Upper lobe of left lung (tissue), 6 donors: ENCODE measurements around the gene ACSM2A. TPM values are rescaled to one million over a fixed set of nuclear protein-coding genes. Genes with fewer than 3 reads are reported as not detected.
"Not testable (repeated sequence)": the region's sequence is repeated elsewhere in the genome, so short reads cannot be mapped to it uniquely, and the experiment has no call there.

Source experiments
- ATAC-seq, 2 donors: fragments of 200-7000 bp; cut with Tn5 transposase; one replicate each; pipeline ENCODE4 v1.9.1; 2022; ENCODE audit warnings: mild to moderate bottlenecking in 2 of 2, moderate library complexity in 2 of 2; ENCODE audit not compliant: low FRiP score in 2 of 2
- DNase-seq, 2 donors: peaks; one replicate each; pipeline ENCODE4 v3.0.0-alpha.2; 2019 to 2020
- H3K27ac ChIP-seq, 4 donors: fragments of 200-600 bp; sonication (generic); one replicate each; pipeline ENCODE4 v1.5.1; 2016 to 2019
- H3K27me3 ChIP-seq, 4 donors: fragments of 200-600 bp; sonication (generic); one replicate each; pipeline ENCODE4 v1.5.1; 2017 to 2019
- H3K36me3 ChIP-seq, 4 donors: fragments of 200-600 bp; sonication (generic); one replicate each; pipeline ENCODE4 v1.5.1; 2016 to 2019
- H3K4me1 ChIP-seq, 4 donors: fragments of 200-600 bp; sonication (generic); one replicate each; pipeline ENCODE4 v1.5.1; 2018 to 2019
- H3K4me3 ChIP-seq, 4 donors: fragments of 200-600 bp; sonication (generic); one replicate each; pipeline ENCODE4 v1.5.1; 2017 to 2019; ENCODE audit warnings: mild to moderate bottlenecking in 2 of 4, moderate library complexity in 1 of 4
- H3K9me3 ChIP-seq, 4 donors: fragments of 200-600 bp; sonication (generic); one replicate each; pipeline ENCODE4 v1.5.1; 2018 to 2019
- EP300 ChIP-seq, 4 donors: sonication (generic); formaldehyde crosslinking; IDR thresholded peaks; one replicate each; pipeline ENCODE4 v1.5.1; 2017; ENCODE audit warnings: antibody characterized with exemption in 4 of 4, control low read depth in 2 of 4
- POLR2A ChIP-seq, 4 donors: fragments of 450-650 bp; IDR thresholded peaks; one replicate each; pipeline ENCODE4 v1.5.1; 2016 to 2017; ENCODE audit warnings: antibody characterized with exemption in 4 of 4, mild to moderate bottlenecking in 2 of 4
- POLR2AphosphoS5 ChIP-seq, 2 donors: sonication (generic); formaldehyde crosslinking; IDR thresholded peaks; one replicate each; pipeline ENCODE4 v1.5.1; 2017; ENCODE audit warnings: antibody characterized with exemption in 2 of 2
- WGBS, 2 donors: methylation state at CpG; one replicate each; pipeline ENCODE4 v1.1.5; 2017 to 2018; 5-methylcytosine and 5-hydroxymethylcytosine counted together
- total RNA-seq, 6 donors: library from RNA; depleted of rRNA in 4 of 6; stranded (reverse); fragments of >200 nt in 4 of 6; gene quantifications; one replicate each; pipeline versions ENCODE4 v1.1.0 to v1.2.1, GENCODE V29; 2016 to 2021
- TF ChIP-seq, protein P1 (sequence below), 6 experiments: fragments of 450-650 bp in 4 of 6; fragments of 200-600 bp in 2 of 6; sonication (generic) in 2 of 6; IDR thresholded peaks; one replicate each; pipeline ENCODE4 v1.5.1; 2016 to 2019; ENCODE audit warnings: antibody characterized with exemption in 6 of 6
- donor health status: DM: no; HTN: no; CAD: no; lungs with moderate emphysema.
- donor health status: DM: no; HTN: yes; CAD: no; lungs with severe emphysema.

Gene ACSM2A, protein sequence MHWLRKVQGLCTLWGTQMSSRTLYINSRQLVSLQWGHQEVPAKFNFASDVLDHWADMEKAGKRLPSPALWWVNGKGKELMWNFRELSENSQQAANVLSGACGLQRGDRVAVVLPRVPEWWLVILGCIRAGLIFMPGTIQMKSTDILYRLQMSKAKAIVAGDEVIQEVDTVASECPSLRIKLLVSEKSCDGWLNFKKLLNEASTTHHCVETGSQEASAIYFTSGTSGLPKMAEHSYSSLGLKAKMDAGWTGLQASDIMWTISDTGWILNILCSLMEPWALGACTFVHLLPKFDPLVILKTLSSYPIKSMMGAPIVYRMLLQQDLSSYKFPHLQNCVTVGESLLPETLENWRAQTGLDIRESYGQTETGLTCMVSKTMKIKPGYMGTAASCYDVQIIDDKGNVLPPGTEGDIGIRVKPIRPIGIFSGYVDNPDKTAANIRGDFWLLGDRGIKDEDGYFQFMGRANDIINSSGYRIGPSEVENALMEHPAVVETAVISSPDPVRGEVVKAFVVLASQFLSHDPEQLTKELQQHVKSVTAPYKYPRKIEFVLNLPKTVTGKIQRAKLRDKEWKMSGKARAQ
- total RNA-seq: under 1 TPM in 1 of 6 donors, not detected in 5; 0.34 TPM

DNA sequence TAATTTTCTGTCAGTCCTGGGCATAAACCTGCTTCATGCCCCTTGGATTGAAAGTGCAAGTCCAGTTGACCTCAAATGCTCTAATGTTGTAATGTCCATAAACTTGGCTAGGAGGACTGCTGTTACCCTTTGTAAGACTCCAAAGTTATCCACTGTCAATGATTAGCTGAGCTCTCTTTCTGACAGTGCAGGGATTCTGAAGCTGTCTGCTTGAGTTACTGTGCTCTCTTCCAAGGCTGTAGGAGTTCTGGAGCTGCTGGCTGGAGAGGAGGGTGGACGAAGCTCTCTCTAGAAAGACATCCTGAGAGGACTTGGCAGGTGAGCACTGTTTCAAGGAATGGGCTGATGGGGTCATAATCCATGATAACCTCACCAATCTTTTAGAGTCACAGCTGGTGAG, at the start of gene ACSM2A:
Gene ACSM2A (plus strand): TSS at position 158 of the 400 bp plus-strand sequence. CDS start 8,594 bp downstream, outside the sequence.
- H3K27me3 ChIP-seq, H3K4me3 ChIP-seq, DNase-seq, H3K27ac ChIP-seq, ATAC-seq, H3K9me3 ChIP-seq, H3K4me1 ChIP-seq, H3K36me3 ChIP-seq: not testable (repeated sequence)
- no CpG with 5 or more reads among the region's 1 CpG for WGBS, 2 donors

DNA sequence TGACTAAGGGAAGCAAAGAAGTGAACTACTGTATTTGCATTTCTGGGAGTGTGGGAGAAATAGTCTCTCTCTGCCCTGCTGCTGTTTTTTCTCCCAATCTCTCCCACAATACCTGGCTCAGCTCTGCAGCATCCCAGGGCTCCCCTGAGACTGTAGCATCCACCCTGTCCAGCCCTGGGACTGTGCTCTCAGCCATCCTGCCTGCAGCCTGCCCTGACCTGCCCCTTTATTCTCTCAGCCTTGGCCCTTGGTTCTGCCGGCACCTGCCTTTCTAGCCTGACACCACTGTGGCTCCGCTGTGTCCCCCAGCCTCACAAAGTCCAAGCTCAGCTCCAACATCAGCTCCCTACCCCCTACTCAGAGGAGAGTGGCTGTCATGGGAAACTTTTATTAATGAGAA, 48.7 kb upstream of the ACSM2A start:
- H3K36me3 ChIP-seq: no peaks in the 10 kb centered on the region
- 90 to 100% methylated on average over 2 of the region's 2 CpGs for WGBS, 2 donors
- H3K27me3 ChIP-seq: no peaks in the 10 kb centered on the region
- no peak for DNase-seq
- H3K27ac ChIP-seq: no peak overlapping the region
- no peak overlapping the region for H3K4me3 ChIP-seq
- no peaks in the 10 kb centered on the region for H3K9me3 ChIP-seq
- TF ChIP-seq POLR2AphosphoS5 (IDR thresholded peaks at IDR 0.05) (no peak), EP300 (IDR thresholded peaks at IDR 0.05) (no peak), POLR2A (IDR thresholded peaks at IDR 0.05) (no peak)
- TF ChIP-seq, protein P1, sequence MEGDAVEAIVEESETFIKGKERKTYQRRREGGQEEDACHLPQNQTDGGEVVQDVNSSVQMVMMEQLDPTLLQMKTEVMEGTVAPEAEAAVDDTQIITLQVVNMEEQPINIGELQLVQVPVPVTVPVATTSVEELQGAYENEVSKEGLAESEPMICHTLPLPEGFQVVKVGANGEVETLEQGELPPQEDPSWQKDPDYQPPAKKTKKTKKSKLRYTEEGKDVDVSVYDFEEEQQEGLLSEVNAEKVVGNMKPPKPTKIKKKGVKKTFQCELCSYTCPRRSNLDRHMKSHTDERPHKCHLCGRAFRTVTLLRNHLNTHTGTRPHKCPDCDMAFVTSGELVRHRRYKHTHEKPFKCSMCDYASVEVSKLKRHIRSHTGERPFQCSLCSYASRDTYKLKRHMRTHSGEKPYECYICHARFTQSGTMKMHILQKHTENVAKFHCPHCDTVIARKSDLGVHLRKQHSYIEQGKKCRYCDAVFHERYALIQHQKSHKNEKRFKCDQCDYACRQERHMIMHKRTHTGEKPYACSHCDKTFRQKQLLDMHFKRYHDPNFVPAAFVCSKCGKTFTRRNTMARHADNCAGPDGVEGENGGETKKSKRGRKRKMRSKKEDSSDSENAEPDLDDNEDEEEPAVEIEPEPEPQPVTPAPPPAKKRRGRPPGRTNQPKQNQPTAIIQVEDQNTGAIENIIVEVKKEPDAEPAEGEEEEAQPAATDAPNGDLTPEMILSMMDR (IDR thresholded peaks at IDR 0.05): no peak
- H3K4me1 ChIP-seq: no peaks in the 10 kb centered on the region
- no peak for ATAC-seq

DNA sequence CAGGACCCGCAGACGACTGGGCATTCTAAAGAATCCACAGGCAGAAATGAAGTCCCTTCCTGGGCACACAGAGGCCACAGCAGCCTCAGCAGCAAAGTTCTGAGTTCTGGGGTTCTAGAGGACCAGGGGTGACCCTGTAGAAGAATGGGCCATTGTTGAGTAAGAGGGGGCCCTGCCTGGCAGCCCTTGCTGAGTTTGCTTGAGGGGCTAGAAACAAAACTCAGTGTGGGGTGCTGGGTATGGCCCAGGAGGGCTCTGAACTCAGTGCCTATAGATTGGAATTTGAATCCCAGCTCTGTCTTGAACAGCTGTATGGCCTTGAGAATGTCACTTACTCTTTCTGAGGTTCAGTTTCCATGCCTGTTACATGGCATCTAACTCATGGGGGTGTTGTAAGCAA, 46.7 kb upstream of the ACSM2A start, which contains the start of gene PDILT:
Gene PDILT (minus strand): TSS at position 101 of the 400 bp plus-strand sequence. CDS start 5,437 bp downstream, outside the sequence.
- no peaks in the 10 kb centered on the region for H3K27me3 ChIP-seq
- TF ChIP-seq, protein P1 (IDR thresholded peaks at IDR 0.05): no peak
- TF ChIP-seq POLR2A (IDR thresholded peaks at IDR 0.05) (no peak), EP300 (IDR thresholded peaks at IDR 0.05) (no peak), POLR2AphosphoS5 (IDR thresholded peaks at IDR 0.05) (no peak)
- WGBS, 2 donors: 100% methylated on average over 2 of the region's 2 CpGs
- no peaks in the 10 kb centered on the region for H3K9me3 ChIP-seq
- H3K4me1 ChIP-seq: peaks cover 0 to 4% (median 0%) of the 10 kb centered on the region in 4 donors
- H3K36me3 ChIP-seq: no peaks in the 10 kb centered on the region
- no peak for ATAC-seq
- DNase-seq: no peak
- H3K27ac ChIP-seq: no peak within 1 kb of the TSS
- no peak within 1 kb of the TSS for H3K4me3 ChIP-seq

DNA sequence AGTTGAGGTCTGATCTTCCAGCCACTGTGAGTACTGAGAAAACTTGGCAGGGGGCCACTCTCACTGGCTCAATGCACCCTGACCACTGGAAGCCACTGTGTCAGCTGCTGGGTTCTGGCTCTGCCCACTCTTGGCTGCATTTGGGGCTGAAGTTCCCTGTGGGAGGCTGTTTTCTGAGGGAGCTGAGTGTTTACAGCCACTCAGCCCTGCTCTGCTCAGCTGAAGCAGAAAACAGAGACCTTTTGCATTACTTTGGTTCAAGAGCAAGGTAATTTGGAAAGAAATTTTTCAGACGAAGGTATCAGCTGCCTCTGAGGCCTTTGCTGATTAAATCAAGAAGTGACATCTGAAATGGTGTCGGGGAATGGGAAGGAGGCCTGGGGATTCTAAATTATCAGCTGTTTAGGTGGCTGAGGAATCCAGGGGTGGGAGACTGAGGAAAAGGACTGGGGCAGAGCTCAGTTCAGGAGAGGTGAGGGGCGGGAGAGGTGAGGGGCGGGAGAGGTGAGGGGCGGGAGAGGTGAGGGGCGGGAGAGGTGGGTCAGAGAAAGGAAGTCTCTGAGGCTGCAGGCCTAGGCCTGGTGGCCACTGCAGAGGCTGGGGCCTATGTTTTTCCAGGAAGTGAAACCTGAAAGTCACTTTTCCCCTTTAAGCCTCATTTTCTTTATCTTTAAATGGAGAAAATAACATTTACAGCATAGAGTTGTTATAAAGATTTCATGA, 41.8 kb upstream of the ACSM2A start, which contains the start of gene ACSM5:
Gene ACSM5 (plus strand): TSS at position 137 of the 723 bp plus-strand sequence. CDS start 1,951 bp downstream, outside the sequence.
- H3K27ac ChIP-seq: peak within 1 kb of the TSS in 2 of 4 donors; percentile 42 to 60
- peak in 1 of 2 donors; percentile 55 for ATAC-seq

More for the DNA sequence above, 41.8 kb upstream of the ACSM2A start, which contains the start of gene ACSM5:
- H3K4me1 ChIP-seq: peaks cover 0 to 4% (median 0%) of the 10 kb centered on the region in 4 donors
- H3K27me3 ChIP-seq: no peaks in the 10 kb centered on the region
- DNase-seq: peak in 1 of 2 donors; percentile 43
- H3K36me3 ChIP-seq: no peaks in the 10 kb centered on the region
- 78 to 90% methylated on average over 6 of the region's 6 CpGs for WGBS, 2 donors
- TF ChIP-seq POLR2A (IDR thresholded peaks at IDR 0.05) (no peak), EP300 (IDR thresholded peaks at IDR 0.05) (no peak), POLR2AphosphoS5 (IDR thresholded peaks at IDR 0.05) (no peak)
- TF ChIP-seq, protein P1 (IDR thresholded peaks at IDR 0.05): no peak
- peak within 1 kb of the TSS in 1 of 4 donors; percentile 2 for H3K4me3 ChIP-seq
- no peaks in the 10 kb centered on the region for H3K9me3 ChIP-seq
